Testis (tissue), 3 donors: ENCODE results near the gene KRTAP20-2. TPM values are rescaled to one million over a fixed set of nuclear protein-coding genes. Genes with fewer than 3 reads are reported as not detected.

Source experiments
- DNase-seq: peaks from one replicate; pipeline ENCODE4 v3.0.0-alpha.2; 2019
- H3K27ac ChIP-seq, 2 donors: fragments of 200-600 bp; sonication (generic); one replicate each; pipeline ENCODE4 v1.5.1; 2019
- H3K27me3 ChIP-seq: fragments of 200-600 bp; sonication (generic); one replicate; pipeline ENCODE4 v1.5.1; 2019
- H3K36me3 ChIP-seq: fragments of 200-600 bp; sonication (generic); one replicate; pipeline ENCODE4 v1.5.1; 2017; ENCODE audit warnings: low read depth; ENCODE audit errors: missing control alignments
- H3K4me1 ChIP-seq: fragments of 200-600 bp; sonication (generic); one replicate; pipeline ENCODE4 v1.5.1; 2019
- H3K4me3 ChIP-seq, 2 donors: fragments of 200-600 bp; sonication (generic); one replicate each; pipeline ENCODE4 v1.5.1; 2017 to 2019
- H3K9me3 ChIP-seq: fragments of 200-600 bp; sonication (generic); one replicate; pipeline ENCODE4 v1.5.1; 2017
- CTCF ChIP-seq, 3 experiments: fragments of 450-650 bp in 2 of 3; fragments of 200-600 bp in 1 of 3; sonication (generic) in 1 of 3; IDR thresholded peaks; one replicate each; pipeline ENCODE4 v1.5.1; 2016 to 2019; ENCODE audit warnings: antibody characterized with exemption in 3 of 3, mild to moderate bottlenecking in 2 of 3, moderate library complexity in 1 of 3
- POLR2A ChIP-seq: fragments of 450-650 bp; IDR thresholded peaks from one replicate; pipeline ENCODE4 v1.6.1; 2017; ENCODE audit warnings: antibody characterized with exemption, mild to moderate bottlenecking, moderate library complexity
- WGBS, 2 donors: methylation state at CpG; one replicate each; pipeline ENCODE4 v1.1.5; 2018; 5-methylcytosine and 5-hydroxymethylcytosine counted together
- intact Hi-C: fragments of 100-400 bp; cut with DNase I; formaldehyde crosslinking; loops from one replicate; pipeline ENCODE4 v1.15.1; 2023; ENCODE audit warnings: low total_unique reads
- polyA plus RNA-seq: library from polyadenylated mRNA; stranded (reverse); fragments of 350-450 nt; fragmentation: Illumina TruSeq; extraction: RNeasy Lipid Tissue Mini Kit (QIAGEN cat#74804); gene quantifications from one replicate; pipeline ENCODE4 v1.2.3, GENCODE V29; 2014; ENCODE audit warnings: low read depth, low replicate concordance; ENCODE audit not compliant: insufficient read depth
- total RNA-seq, 2 donors: library from RNA; depleted of rRNA; stranded (reverse); fragments of >200 nt; gene quantifications; one replicate each; pipeline ENCODE4 v1.2.3, GENCODE V29; 2016

Gene KRTAP20-2
- total and polyA plus RNA-seq, 3 donors from 2014 or later, result not detected

GRCh38 chr21:30605968-30606367 lies 29.0 kb upstream of the KRTAP20-2 start:
- TF ChIP-seq POLR2A, result no peak
- TF ChIP-seq CTCF (IDR thresholded peaks at IDR 0.05), result no peak
- intact Hi-C loops, result no loop called here
- Histone ChIP-seq H3K9me3 (no peaks in the 10 kb centered on the region), H3K36me3 (no peaks in the 10 kb centered on the region), H3K4me1 (no peaks in the 10 kb centered on the region), H3K27ac (no peak overlapping the region), H3K4me3 (no peak overlapping the region), H3K27me3 (no peaks in the 10 kb centered on the region)
- WGBS, 2 donors, result 82 to 91% methylated on average over 2 of the region's 2 CpGs
- no peak for DNase-seq

GRCh38 chr21:30612132-30612531 lies 22.9 kb upstream of the KRTAP20-2 start:
- no peaks in the 10 kb centered on the region for H3K9me3 ChIP-seq
- 83 to 90% methylated on average over 2 of the region's 2 CpGs for WGBS, 2 donors
- DNase-seq, result no peak
- no peak overlapping the region for H3K27ac ChIP-seq
- H3K4me1 ChIP-seq, result no peaks in the 10 kb centered on the region
- no peak for TF ChIP-seq CTCF (IDR thresholded peaks at IDR 0.05)
- TF ChIP-seq POLR2A, result no peak
- H3K27me3 ChIP-seq, result no peaks in the 10 kb centered on the region
- no peak overlapping the region for H3K4me3 ChIP-seq
- intact Hi-C loops, result no loop called here
- no peaks in the 10 kb centered on the region for H3K36me3 ChIP-seq

- Histone ChIP-seq H3K9me3 (no peaks in the 10 kb centered on the region), H3K36me3 (no peaks in the 10 kb centered on the region), H3K4me3 (no peak within 1 kb of the TSS), H3K27ac (no peak within 1 kb of the TSS), H3K4me1 (no peaks in the 10 kb centered on the region), H3K27me3 (no peaks in the 10 kb centered on the region)
- WGBS, 2 donors, result 78 to 85% methylated on average over 2 of the region's 2 CpGs
- intact Hi-C loops, result no loop called here
- no peak for TF ChIP-seq POLR2A
- TF ChIP-seq CTCF (IDR thresholded peaks at IDR 0.05), result no peak
- DNase-seq, result no peak
These were observed 21.2 kb upstream of the KRTAP20-2 start, which contains the start of gene KRTAP6-1 for GRCh38 chr21:30613836-30614235. KRTAP6-1 (minus strand) TSS chr21:30613930; CDS start chr21:30613904, 26 bp downstream.

- no peak for DNase-seq
- Histone ChIP-seq H3K27me3 (no peaks in the 10 kb centered on the region), H3K4me3 (no peak overlapping the region), H3K27ac (no peak overlapping the region), H3K36me3 (no peaks in the 10 kb centered on the region), H3K9me3 (no peaks in the 10 kb centered on the region), H3K4me1 (no peaks in the 10 kb centered on the region)
- TF ChIP-seq POLR2A (no peak), CTCF (IDR thresholded peaks at IDR 0.05) (no peak)
- intact Hi-C loops, result no loop called here
These were observed 19.8 kb upstream of the KRTAP20-2 start for GRCh38 chr21:30615199-30615598.

GRCh38 chr21:30616125-30616524 lies 18.9 kb upstream of the KRTAP20-2 start, which contains the start of gene KRTAP20-1:
KRTAP20-1 (plus strand) TSS chr21:30616425; CDS start chr21:30616455, 30 bp downstream.
- H3K36me3 ChIP-seq, result no peaks in the 10 kb centered on the region
- no peak for DNase-seq
- H3K27ac ChIP-seq, result no peak within 1 kb of the TSS
- H3K27me3 ChIP-seq, result no peaks in the 10 kb centered on the region
- intact Hi-C loops, result no loop called here
- H3K9me3 ChIP-seq, result no peaks in the 10 kb centered on the region
- 81 to 92% methylated on average over 2 of the region's 2 CpGs for WGBS, 2 donors
- H3K4me1 ChIP-seq, result no peaks in the 10 kb centered on the region
- no peak for TF ChIP-seq CTCF (IDR thresholded peaks at IDR 0.05)
- no peak within 1 kb of the TSS for H3K4me3 ChIP-seq
